ENCODE measurements around the gene GPATCH1.
"Not testable (repeated sequence)": the region's sequence is repeated elsewhere in the genome, so short reads cannot be mapped to it uniquely, and the experiment has no call there.

The GPATCH1 gene, protein sequence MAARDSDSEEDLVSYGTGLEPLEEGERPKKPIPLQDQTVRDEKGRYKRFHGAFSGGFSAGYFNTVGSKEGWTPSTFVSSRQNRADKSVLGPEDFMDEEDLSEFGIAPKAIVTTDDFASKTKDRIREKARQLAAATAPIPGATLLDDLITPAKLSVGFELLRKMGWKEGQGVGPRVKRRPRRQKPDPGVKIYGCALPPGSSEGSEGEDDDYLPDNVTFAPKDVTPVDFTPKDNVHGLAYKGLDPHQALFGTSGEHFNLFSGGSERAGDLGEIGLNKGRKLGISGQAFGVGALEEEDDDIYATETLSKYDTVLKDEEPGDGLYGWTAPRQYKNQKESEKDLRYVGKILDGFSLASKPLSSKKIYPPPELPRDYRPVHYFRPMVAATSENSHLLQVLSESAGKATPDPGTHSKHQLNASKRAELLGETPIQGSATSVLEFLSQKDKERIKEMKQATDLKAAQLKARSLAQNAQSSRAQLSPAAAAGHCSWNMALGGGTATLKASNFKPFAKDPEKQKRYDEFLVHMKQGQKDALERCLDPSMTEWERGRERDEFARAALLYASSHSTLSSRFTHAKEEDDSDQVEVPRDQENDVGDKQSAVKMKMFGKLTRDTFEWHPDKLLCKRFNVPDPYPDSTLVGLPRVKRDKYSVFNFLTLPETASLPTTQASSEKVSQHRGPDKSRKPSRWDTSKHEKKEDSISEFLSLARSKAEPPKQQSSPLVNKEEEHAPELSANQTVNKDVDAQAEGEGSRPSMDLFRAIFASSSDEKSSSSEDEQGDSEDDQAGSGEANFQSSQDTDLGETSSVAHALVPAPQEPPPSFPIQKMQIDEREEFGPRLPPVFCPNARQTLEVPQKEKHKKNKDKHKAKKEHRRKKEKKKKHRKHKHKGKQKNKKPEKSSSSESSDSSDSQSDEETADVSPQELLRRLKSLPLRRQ

DNA sequence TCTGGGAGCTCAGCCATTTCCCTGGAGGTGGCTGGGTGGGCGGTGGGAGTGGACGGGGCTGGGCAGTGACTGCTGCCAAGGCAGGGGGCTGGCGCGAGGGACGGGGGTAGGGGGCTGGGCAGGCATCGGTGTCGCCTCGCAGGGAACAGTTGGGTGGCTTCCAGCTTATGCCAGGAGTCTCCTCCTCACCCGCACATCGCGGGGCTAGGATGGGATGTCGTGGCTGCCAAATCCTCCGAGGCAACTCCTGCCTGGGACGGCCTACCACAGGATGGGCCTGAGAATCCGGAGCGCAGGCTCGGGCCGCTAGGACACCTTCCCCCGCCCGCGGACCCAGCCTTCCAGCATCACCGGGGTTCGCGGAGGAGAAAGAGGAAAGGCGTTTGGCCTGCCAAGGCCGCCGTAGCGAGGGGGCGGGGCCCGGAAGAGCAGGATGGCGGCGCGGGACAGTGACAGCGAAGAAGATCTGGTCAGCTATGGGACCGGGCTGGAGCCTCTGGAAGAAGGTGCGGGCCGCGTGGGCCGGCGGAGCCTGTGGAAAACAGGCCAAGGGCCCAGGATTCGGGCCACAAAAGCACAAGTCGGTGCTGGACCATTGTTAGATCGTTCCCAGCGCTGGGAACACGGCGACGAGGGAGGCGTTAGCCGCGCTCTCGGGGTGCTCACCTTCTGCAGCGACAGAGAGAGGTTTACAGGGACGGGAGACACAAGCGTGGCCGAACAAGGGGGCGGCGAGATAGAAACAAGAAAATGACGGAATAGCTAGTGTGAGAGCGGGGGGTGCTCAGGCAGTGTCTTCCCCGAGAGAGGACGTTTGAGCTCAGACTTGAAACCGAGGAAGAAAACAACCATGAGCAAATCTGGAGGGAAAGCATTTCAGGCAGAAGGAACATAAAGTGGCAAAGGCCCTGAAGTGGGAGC is at the start of gene GPATCH1:
GPATCH1 (plus strand) TSS at position 421 of the 921 bp plus-strand sequence; CDS start at position 434, 13 bp downstream.
- in situ Hi-C loops (cut with HindIII; ENCODE audit: low sequenced_read_pairs) = no loop called here

DNA sequence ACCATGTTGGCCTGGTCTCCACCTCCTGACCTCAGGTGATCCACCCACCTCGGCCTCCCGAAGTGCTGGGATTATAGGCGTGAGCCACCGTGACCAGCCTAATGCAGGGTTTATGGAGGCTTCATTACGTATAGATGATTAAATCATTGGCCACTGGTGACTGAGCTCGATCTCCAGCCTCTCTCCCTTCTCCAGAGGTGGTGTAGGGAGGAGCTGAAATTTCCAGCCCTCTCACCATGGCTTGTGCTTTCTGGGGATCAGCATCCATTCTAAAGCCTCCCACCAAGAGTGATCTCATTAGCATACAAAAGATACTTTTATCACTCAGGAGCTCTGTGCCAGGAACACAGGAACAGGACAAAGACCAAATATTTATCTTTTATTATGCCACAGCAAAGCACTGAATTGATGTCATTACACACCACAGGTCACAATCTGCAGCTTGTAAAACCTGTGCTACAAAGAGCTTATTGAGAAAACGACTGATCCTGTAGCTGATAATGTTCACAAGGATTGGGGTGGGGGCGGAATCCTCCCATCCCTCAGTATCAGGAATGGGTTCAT is 48.7 kb upstream of the GPATCH1 start:
- in situ Hi-C loops (cut with HindIII; ENCODE audit: low sequenced_read_pairs) = no loop called here

DNA sequence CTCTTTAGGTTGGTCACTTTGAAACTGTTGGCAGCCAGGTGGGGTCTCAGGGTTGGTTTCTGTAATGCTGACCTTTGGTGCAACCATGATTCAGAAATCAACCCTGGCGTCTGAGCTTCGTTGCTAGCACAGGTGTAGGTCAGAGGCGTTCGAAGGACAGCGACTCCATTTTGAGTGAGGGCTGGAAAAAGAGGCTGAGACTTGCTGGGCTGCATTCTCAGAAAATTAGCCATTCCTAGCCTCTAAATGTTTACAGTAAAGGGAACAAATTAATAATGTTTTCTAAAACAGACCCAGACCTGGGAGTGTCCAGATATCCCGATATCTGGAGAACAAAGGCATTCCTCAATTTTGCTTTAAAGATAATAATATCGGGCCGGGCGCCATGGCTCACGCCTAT is 45.5 kb upstream of the GPATCH1 start:
- in situ Hi-C loops (cut with HindIII; ENCODE audit: low sequenced_read_pairs) = no loop called here

DNA sequence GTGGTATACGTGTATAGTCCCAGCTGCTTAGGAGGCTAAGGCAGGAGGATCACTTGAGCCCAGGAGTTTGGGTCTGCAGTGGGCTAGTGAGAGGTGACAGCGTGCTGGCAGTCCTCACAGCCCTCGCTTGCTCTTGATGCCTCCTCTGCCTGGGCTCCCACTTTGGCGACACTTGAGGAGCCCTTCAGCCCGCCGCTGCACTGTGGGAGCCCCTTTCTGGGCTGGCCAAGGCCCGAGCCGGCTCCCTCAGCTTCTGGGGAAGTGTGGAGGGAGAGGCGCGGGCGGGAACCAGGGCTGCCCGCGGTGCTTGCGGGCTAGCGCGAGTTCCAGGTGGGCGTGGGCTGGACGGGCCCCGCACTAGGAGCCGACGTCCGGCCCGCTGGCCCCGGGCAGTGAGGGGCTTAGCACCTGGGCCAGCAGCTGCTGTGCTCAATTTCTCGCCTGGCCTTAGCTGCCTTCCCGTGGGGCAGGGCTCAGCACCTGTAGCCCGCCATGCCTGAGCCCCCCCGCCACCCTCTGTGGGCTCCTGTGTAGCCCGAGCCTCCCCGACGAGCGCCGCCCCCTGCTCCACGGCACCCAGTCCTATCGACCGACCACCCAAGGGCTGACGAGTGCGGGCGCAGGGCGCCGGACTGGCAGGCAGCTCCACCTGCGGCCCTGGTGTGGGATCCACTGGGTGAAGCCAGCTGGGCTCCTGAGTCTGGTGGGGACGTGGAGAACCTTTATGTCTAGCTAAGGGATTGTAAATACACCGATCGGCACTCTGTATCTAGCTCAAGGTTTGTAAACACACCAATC is 44.4 kb upstream of the GPATCH1 start:
- in situ Hi-C loops (cut with HindIII; ENCODE audit: low sequenced_read_pairs) = not testable (repeated sequence)

DNA sequence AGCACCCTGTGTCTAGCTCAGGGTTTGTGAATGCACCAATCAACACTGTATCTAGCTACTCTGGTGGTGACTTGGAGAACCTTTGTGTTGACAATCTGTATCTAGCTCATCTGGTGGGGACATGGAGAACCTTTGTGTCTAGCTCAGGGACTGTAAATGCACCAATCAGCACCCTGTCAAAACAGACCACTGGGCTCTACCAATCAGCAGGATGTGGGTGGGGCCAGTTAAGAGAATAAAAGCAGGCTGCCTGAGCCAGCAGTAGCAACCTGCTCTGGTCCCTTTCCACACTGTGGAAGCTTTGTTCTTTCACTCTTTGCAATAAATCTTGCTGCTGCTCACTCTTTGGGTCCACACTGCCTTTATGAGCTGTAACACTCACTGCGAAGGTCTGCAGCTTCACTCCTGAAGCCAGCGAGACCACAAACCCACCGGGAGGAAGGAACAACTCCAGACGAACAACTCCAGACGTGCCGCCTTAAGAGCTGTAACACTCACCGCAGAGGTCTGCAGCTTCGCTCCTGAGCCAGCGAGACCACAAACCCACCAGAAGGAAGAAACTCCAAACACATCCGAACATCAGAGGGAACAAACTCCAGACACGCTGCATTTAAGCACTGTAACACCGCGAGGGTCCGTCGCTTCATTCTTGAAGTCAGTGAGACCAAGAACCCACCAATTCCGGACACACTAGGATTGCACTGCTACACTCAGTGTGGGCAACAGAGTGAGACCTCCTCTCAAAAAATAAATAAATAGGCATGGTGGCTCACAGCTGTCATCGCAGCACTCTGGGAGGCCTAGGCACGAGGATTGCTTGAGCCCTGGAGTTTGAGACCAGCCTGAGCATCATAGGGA is 43.6 kb upstream of the GPATCH1 start:
- in situ Hi-C loops (cut with HindIII; ENCODE audit: low sequenced_read_pairs) = not testable (repeated sequence)

DNA sequence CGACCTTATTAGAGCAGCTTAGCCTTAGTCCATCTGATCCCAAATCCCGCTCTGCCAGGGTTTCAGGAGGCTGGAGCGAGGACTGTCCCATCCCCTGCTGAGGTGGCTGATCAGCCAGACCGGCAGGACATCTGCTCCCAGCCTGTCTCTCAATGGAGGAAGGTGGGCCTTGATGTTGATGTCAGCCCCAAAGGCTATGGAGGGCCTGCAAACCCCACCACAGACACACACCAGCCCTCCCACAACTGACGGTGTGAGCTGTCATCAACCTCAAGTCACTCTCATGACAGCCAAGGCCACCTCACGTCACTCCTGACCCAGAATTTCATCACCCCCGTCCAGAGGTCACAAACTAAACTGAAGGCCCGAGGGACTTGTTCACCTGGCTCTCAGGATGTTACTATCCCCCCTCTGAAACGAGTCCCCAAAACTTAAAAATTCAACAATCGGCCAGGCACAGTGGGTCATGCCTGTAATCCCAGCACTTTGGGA is 41.8 kb upstream of the GPATCH1 start:
- in situ Hi-C loops (cut with HindIII; ENCODE audit: low sequenced_read_pairs) = no loop called here

DNA sequence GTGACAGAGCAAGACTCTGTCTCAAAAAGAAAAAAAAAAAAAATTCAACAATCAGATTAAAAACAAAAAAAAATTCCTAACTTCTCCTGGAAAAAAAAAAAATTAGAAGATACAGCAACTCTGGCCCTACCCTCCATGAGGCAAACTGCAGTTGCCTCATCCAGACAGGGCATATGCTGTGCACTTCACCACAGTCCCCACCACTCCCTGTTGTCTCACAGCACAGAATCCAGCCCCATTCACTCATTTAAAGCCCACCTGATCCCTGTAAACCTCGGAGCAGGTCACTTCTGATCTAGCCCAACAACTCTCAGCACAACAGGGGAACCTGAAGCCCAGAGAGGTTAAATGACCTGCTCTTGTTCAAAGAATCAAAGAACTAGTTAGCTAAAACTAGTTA is 41.2 kb upstream of the GPATCH1 start:
- in situ Hi-C loops (cut with HindIII; ENCODE audit: low sequenced_read_pairs) = no loop called here

DNA sequence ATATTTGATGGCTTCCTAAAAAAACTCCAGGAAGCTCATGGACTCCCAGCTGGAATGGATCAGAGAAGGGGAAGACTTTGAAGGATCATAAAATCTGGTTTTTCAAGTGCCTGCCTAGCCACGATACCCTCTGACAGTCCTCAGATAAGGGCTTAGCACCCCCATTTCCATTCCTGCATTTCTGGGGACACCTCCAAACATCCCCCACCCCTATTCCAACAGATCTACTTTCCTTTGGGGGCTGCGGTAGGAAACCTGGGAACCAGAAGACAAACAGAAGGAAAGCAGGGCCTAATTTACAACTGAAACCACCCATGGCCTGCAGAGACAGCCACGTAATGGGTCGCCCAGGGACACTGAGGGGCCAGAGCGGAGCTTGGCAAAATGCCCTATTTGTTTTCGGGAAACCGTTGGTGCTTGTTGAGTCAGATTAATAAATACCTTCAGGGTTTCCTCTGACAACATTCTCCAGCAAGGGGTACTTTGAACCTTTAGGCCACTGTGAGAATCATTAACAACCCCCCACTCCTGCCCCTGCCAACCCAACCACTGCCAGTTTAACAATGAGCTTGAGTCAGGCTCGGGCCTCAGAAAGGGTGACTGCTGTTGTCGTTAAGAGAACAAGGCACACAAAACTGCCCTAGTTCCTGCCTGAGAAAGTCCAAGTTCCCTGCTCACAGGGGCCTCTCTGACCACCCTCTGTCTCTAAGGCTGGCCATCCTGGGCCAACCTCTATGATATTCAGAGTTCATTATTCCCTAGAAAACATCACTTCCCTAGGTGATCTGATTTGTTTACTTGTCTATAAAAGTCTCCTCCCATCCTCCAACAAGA is 39.8 kb upstream of the GPATCH1 start:
- in situ Hi-C loops (cut with HindIII; ENCODE audit: low sequenced_read_pairs) = no loop called here

DNA sequence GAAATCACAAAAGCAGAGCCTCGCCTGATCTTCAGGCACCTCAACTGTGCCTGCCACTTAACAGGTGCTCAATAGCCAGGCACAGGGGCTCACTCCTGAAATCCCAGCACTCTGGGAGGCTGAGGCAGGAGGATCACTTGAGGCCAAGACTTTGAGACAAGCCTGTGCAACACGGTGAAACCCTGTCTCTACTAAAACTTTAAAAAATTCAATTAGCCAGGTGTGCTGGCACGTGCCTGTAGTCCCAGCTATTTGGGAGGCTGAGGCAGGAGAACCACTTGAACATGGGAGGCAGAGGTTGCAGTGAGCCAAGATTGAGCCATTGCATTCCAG is 39.2 kb upstream of the GPATCH1 start:
- in situ Hi-C loops (cut with HindIII; ENCODE audit: low sequenced_read_pairs) = not testable (repeated sequence)

DNA sequence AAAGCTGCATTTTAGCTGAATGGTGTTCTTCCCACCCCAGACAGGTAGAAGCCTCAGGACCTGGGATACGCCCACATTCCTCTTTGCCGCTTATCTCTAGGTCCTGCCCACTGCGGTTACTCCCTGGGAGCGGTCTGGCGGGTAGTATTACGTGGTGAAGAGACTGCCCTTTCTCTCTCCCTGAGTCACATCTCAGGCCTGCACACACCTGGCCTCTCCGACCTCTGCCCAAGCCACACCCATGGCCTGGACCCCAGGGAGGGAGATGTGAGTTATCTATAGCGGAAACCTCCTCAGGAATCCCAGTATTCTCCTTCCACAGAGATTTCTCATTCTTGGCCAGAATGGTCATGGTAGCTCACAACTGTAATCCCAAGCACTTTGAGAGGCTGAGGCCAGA is 33.6 kb upstream of the GPATCH1 start:
- in situ Hi-C loops (cut with HindIII; ENCODE audit: low sequenced_read_pairs) = no loop called here

DNA sequence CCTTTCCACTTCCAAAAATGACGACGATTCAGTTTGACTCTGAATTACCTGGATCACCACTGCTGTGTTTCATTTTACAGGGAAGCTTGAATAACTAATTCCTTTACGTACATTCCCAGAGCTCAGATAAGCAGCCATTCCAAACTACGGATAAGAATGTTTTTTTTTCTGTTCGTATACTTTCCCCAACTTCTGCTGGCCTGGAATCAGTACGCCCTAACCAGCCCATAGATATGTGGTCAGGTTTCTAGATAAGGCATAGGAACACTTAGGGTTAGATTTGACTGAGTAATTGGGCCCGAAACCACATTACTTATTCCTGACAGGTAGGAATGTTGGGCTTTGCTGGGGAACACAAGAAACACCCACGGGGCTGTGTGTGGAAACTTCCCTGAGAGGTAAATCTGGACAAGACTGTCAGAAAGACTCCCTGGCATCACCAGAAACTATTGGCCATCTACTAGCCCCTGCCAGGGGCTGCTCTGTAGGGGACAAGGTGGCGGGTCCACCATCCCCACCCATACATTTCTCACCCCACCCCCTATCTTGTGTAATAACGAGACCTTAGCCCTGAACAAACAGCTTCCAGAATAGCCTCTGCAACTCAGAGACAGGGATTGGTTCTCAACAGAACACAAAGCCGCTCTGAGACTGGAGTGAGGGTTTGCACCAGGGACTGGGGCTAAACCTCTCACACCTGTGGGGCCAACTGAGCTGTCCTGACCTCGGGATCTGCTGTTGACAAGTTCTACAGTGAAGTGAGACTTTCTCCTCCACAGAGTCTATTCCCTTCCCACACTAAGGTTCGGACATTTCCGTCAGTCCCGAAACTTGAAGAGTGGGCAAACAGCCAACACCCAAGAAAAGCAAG is 31.9 kb upstream of the GPATCH1 start:
- in situ Hi-C loops (cut with HindIII; ENCODE audit: low sequenced_read_pairs) = no loop called here

DNA sequence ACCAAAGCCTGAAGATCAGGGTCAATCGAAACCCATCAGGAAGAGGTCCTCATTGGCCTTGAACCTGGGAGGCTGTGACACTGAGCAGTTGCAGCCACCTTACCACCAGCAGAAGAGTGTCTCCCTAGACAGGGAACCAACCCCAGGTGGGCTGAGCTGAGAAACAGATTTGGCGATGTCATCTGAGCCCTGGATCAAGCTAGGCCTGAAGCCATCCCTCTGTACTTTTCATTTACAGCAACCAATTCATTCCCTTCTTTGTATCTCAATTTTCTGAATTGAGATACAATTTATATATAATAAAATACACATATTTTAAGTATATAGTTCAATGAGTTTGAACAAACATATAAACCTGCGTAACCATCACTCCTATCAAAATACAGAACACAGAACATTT is 30.9 kb upstream of the GPATCH1 start:
- in situ Hi-C loops (cut with HindIII; ENCODE audit: low sequenced_read_pairs) = no loop called here

DNA sequence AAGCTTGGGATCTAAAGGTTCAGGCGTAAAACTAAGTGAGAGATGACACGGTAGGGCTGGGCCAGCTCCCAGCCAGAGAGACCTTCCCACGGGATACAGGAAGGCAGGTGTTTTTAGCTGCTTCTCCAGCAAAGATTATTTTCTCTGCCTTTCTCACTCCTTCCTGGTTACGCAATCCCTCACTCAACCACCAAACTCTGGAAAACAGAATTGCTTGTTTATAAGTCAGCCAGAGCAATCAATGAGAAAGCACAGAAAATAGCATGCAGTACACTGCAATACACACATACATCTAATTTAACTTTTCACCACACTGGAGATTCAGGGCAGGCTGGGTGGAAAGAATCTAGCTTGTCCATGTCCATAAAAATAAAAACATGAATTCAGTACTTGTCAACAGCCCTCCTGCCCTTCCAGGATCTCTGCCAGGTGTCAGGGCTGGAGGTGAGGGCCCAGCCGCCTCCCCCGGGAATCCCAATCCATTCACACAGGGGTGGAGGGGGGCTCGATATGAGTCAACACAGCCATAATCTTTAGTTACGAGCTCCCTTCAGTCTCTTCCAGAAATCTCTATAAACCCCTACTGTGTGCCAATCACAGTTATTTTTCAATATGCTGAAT is 28.5 kb upstream of the GPATCH1 start:
- in situ Hi-C loops (cut with HindIII; ENCODE audit: low sequenced_read_pairs) = no loop called here

DNA sequence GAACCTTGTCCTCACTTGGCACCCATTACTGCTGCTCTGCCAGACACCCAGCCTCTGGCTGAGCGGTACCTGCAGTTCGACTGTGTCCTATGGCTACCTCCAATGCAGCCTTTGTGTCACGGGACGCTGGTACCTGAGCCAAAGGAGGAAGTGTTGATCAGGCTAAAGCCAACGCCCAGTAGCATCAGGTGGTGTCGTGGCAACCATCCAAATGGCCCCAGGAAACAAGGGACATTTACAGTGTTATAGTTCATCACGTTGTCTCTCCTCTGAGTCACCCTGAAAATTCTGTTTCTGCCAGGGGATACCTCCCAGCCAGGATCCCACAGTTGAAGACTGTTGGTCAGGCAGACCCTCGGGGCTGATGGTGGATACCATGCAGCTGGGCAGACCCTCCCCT is 26.4 kb upstream of the GPATCH1 start:
- in situ Hi-C loops (cut with HindIII; ENCODE audit: low sequenced_read_pairs) = no loop called here

DNA sequence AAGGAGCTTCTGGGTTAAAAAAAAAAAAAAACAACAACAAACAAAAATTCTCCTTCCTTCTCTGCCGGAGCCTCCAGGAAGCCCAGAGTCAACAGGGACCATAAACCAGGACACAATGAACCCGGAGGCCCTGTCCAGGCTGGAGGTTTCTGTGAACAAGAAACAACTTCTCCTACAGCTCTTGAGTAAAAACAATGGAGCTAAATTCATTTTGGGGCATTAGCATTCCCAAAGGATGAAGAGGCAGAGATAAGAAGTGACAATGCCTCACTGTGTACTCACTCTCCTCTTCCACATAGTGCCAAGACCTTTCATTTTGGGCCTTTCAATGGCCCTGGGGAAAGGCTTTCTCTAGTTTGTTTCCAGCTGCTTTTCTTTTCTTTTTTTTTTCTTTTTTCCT is 25.3 kb upstream of the GPATCH1 start:
- in situ Hi-C loops (cut with HindIII; ENCODE audit: low sequenced_read_pairs) = no loop called here

DNA sequence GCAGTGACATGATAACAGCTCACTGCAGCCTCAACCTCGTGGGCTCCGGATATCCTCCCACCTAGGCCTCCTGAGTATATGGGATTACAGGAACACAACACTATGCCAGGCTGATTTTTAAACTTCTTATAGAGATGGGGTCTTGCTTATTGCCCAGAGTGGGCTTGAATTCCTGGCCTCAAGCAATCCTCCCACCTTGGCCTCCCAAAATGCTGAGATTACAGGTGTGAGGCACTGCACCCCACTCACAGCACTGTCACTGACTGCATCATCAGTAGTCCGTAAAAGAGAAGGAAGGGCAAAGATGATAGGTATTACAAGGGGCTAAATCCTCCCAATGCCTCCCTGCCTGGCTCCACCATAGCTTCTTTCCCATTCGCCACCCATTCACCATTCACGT is 20.4 kb upstream of the GPATCH1 start:
- in situ Hi-C loops (cut with HindIII; ENCODE audit: low sequenced_read_pairs) = no loop called here
